ENCODE measurements around the gene SMARCA4.

The SMARCA4 gene

GRCh38 chr19:11047866-11048265 lies 87.0 kb downstream of the SMARCA4 start:
- Histone ChIP-seq H3K27ac (ENCODE audit: low read length) (no peak overlapping the region), H3K9me3 (ENCODE audit: insufficient read depth, low read depth, low read length) (no peaks in the 10 kb centered on the region), H3K4me1 (ENCODE audit: insufficient read depth, low read length) (no peaks in the 10 kb centered on the region), H3K9ac (ENCODE audit: low read depth, low read length) (no peak overlapping the region), H3K36me3 (ENCODE audit: insufficient read depth, low read depth, low read length) (peaks cover 70% of the 10 kb centered on the region), H3K4me3 (ENCODE audit: low read length) (no peak overlapping the region), H3K27me3 (ENCODE audit: insufficient read depth, low read length) (no peaks in the 10 kb centered on the region)

- H3K9me3 ChIP-seq (ENCODE audit: insufficient read depth, low read depth, low read length), result no peaks in the 10 kb centered on the region
- H3K9ac ChIP-seq (ENCODE audit: low read depth, low read length), result no peak overlapping the region
- no peaks in the 10 kb centered on the region for H3K4me1 ChIP-seq (ENCODE audit: insufficient read depth, low read length)
- H3K27me3 ChIP-seq (ENCODE audit: insufficient read depth, low read length), result no peaks in the 10 kb centered on the region
- H3K36me3 ChIP-seq (ENCODE audit: insufficient read depth, low read depth, low read length), result peaks cover 60% of the 10 kb centered on the region
- H3K4me3 ChIP-seq (ENCODE audit: low read length), result no peak overlapping the region
- H3K27ac ChIP-seq (ENCODE audit: low read length), result no peak overlapping the region
Measured at GRCh38 chr19:11050323-11051114, 89.7 kb downstream of the SMARCA4 start.

DNA sequence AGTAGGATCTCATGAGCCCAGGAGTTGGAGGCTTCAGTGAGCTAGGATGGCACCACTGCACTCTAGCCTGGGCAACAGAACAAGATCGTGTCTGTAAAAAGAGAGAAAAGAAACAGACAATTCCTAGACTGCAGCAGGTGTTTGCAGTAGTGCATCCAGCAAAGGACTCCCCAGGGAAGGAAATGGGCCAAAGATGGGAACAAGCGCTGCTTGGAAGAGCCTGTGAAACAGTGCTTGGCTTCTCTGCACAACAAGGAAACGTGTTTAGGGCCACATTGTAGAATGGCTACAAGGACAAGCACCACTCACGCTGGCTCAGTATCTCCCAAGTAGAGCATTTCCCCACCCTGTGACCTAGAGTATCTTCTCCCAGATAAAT lies 93.0 kb downstream of the SMARCA4 start:
- H3K36me3 ChIP-seq (ENCODE audit: insufficient read depth, low read depth, low read length), result peaks cover 57% of the 10 kb centered on the region

DNA sequence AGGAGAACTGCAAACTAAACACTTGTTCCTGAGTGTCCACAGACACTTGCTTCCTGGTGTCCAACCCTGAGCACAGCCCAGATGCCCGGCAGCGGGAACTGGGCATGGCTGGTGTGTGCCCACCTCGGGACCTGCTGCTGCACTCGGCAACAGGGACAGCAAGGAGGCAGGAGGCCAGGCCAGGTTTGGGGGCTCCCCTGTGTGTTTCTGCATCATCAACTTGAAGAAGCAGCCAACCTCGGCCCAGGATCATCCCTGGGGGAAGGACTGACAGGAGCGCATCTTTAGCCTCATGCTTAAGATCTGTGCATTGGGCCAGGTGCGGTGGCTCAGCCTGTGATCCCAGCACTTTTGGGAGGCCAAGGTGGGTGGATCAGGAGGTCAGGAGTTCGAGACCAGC lies 93.4 kb downstream of the SMARCA4 start:
- no peaks in the 10 kb centered on the region for H3K27me3 ChIP-seq (ENCODE audit: insufficient read depth, low read length)
- no peak overlapping the region for H3K27ac ChIP-seq (ENCODE audit: low read length)
- H3K4me1 ChIP-seq (ENCODE audit: insufficient read depth, low read length), result no peaks in the 10 kb centered on the region
- no peak overlapping the region for H3K9ac ChIP-seq (ENCODE audit: low read depth, low read length)
- H3K4me3 ChIP-seq (ENCODE audit: low read length), result no peak overlapping the region
- peaks cover 57% of the 10 kb centered on the region for H3K36me3 ChIP-seq (ENCODE audit: insufficient read depth, low read depth, low read length)
- H3K9me3 ChIP-seq (ENCODE audit: insufficient read depth, low read depth, low read length), result no peaks in the 10 kb centered on the region

More for the DNA sequence above, 93.0 kb downstream of the SMARCA4 start:
- Histone ChIP-seq H3K9me3 (ENCODE audit: insufficient read depth, low read depth, low read length) (no peaks in the 10 kb centered on the region), H3K4me1 (ENCODE audit: insufficient read depth, low read length) (no peaks in the 10 kb centered on the region), H3K9ac (ENCODE audit: low read depth, low read length) (no peak overlapping the region), H3K27me3 (ENCODE audit: insufficient read depth, low read length) (no peaks in the 10 kb centered on the region), H3K4me3 (ENCODE audit: low read length) (no peak overlapping the region), H3K27ac (ENCODE audit: low read length) (no peak overlapping the region)

- Histone ChIP-seq H3K27ac (ENCODE audit: low read length) (no peak overlapping the region), H3K36me3 (ENCODE audit: insufficient read depth, low read depth, low read length) (peaks cover 57% of the 10 kb centered on the region), H3K4me1 (ENCODE audit: insufficient read depth, low read length) (no peaks in the 10 kb centered on the region), H3K27me3 (ENCODE audit: insufficient read depth, low read length) (no peaks in the 10 kb centered on the region), H3K9me3 (ENCODE audit: insufficient read depth, low read depth, low read length) (no peaks in the 10 kb centered on the region), H3K9ac (ENCODE audit: low read depth, low read length) (no peak overlapping the region), H3K4me3 (ENCODE audit: low read length) (no peak overlapping the region)
Measured at GRCh38 chr19:11054628-11055027, 93.8 kb downstream of the SMARCA4 start.

- H3K9ac ChIP-seq (ENCODE audit: low read depth, low read length), result no peak overlapping the region
- H3K36me3 ChIP-seq (ENCODE audit: insufficient read depth, low read depth, low read length), result peaks cover 69% of the 10 kb centered on the region
Measured at GRCh38 chr19:11058246-11059030, 97.6 kb downstream of the SMARCA4 start.

GRCh38 chr19:11059511-11060358 lies 98.9 kb downstream of the SMARCA4 start:
- H3K36me3 ChIP-seq (ENCODE audit: insufficient read depth, low read depth, low read length), result peaks cover 65% of the 10 kb centered on the region
- H3K27ac ChIP-seq (ENCODE audit: low read length), result no peak overlapping the region
- H3K9ac ChIP-seq (ENCODE audit: low read depth, low read length), result no peak overlapping the region

More at GRCh38 chr19:11058246-11059030, 97.6 kb downstream of the SMARCA4 start:
- H3K4me3 ChIP-seq (ENCODE audit: low read length), result no peak overlapping the region
- H3K9me3 ChIP-seq (ENCODE audit: insufficient read depth, low read depth, low read length), result no peaks in the 10 kb centered on the region
- H3K27ac ChIP-seq (ENCODE audit: low read length), result no peak overlapping the region
- H3K27me3 ChIP-seq (ENCODE audit: insufficient read depth, low read length), result no peaks in the 10 kb centered on the region
- no peaks in the 10 kb centered on the region for H3K4me1 ChIP-seq (ENCODE audit: insufficient read depth, low read length)

GRCh38 chr19:11061952-11062351 lies 101.1 kb downstream of the SMARCA4 start:
- Histone ChIP-seq H3K36me3 (ENCODE audit: insufficient read depth, low read depth, low read length) (peaks cover 58% of the 10 kb centered on the region), H3K27me3 (ENCODE audit: insufficient read depth, low read length) (no peaks in the 10 kb centered on the region), H3K9me3 (ENCODE audit: insufficient read depth, low read depth, low read length) (no peaks in the 10 kb centered on the region), H3K9ac (ENCODE audit: low read depth, low read length) (no peak overlapping the region), H3K4me3 (ENCODE audit: low read length) (no peak overlapping the region), H3K4me1 (ENCODE audit: insufficient read depth, low read length) (no peaks in the 10 kb centered on the region), H3K27ac (ENCODE audit: low read length) (no peak overlapping the region)

More at GRCh38 chr19:11059511-11060358, 98.9 kb downstream of the SMARCA4 start:
- no peaks in the 10 kb centered on the region for H3K9me3 ChIP-seq (ENCODE audit: insufficient read depth, low read depth, low read length)
- no peaks in the 10 kb centered on the region for H3K4me1 ChIP-seq (ENCODE audit: insufficient read depth, low read length)
- H3K4me3 ChIP-seq (ENCODE audit: low read length), result no peak overlapping the region
- no peaks in the 10 kb centered on the region for H3K27me3 ChIP-seq (ENCODE audit: insufficient read depth, low read length)

DNA sequence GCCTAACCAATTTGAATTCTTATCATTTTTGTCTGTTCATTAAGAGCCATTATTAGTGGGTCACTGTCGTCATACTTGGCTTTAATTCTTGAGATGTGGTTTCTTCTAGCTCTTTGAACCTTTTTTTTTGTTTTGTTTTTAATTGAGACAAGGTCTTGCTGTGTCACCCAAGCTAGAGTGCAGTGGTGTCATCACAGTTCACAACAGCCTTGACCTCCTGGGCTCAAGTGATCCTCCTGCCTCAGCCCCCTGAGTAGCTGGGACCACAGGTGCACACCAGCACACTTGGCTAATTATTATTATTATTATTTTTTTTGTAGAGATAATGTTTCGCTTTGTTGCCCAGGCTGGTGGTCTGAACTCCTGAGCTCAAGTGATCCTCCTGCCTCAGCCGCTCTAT lies 102.6 kb downstream of the SMARCA4 start:
- Histone ChIP-seq H3K4me3 (ENCODE audit: low read length) (no peak overlapping the region), H3K36me3 (ENCODE audit: insufficient read depth, low read depth, low read length) (peaks cover 52% of the 10 kb centered on the region), H3K9me3 (ENCODE audit: insufficient read depth, low read depth, low read length) (no peaks in the 10 kb centered on the region), H3K9ac (ENCODE audit: low read depth, low read length) (no peak overlapping the region), H3K27me3 (ENCODE audit: insufficient read depth, low read length) (no peaks in the 10 kb centered on the region), H3K27ac (ENCODE audit: low read length) (no peak overlapping the region), H3K4me1 (ENCODE audit: insufficient read depth, low read length) (no peaks in the 10 kb centered on the region)

DNA sequence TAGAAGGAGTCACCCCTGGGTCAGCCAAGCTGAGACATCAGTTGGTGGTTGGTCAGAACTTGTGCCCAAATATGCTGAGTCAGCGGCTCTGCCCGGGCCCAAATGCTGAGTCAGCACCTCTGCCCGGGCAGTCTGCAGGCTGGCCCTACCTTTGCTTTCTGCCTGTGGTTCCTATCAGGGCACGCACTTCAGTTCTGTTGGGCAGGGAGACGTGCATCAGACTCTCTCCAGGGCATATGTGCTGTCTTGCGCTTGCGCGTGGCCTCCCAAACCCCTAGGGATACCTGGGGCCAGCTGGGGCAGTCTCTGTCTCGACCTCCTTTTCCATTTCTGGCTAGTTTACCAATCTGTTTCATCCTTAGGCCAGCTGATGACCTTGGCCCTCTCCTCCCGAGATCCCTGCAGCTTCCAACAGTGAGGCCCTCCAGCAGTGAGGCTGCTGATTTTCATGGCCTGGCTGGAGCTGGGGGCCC lies 104.0 kb downstream of the SMARCA4 start:
- Histone ChIP-seq H3K4me1 (ENCODE audit: insufficient read depth, low read length) (no peaks in the 10 kb centered on the region; the same call in 1 of the 2 replicates), H3K9ac (ENCODE audit: low read depth, low read length) (no peak overlapping the region), H3K36me3 (ENCODE audit: insufficient read depth, low read depth, low read length) (peaks cover 38% of the 10 kb centered on the region), H3K27me3 (ENCODE audit: insufficient read depth, low read length) (no peaks in the 10 kb centered on the region), H3K27ac (ENCODE audit: low read length) (no peak overlapping the region), H3K9me3 (ENCODE audit: insufficient read depth, low read depth, low read length) (no peaks in the 10 kb centered on the region), H3K4me3 (ENCODE audit: low read length) (no peak overlapping the region)

DNA sequence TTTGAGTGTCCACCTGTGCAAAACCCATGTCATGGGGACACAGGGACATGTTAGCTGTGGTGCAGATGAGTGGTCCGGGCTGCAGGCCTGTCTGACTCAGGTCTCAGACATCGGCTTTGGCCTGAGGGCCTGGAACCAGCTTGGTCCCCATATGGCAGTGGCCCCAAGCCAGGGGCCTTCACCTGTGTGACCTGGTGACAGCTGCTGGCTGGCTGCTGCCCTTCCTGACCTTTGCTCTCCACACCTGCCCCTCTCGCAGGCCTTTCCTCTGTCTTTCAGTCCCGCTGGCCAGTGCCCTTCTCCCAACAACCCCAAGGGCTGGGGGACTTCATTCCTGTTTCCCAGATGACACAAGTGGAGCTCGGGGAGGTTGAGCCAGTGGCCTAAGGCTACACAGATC lies 105.5 kb downstream of the SMARCA4 start:
- H3K27me3 ChIP-seq (ENCODE audit: insufficient read depth, low read length), result no peaks in the 10 kb centered on the region
- no peak overlapping the region for H3K27ac ChIP-seq (ENCODE audit: low read length)
- peaks cover 28% of the 10 kb centered on the region for H3K36me3 ChIP-seq (ENCODE audit: insufficient read depth, low read depth, low read length)
- no peak overlapping the region for H3K9ac ChIP-seq (ENCODE audit: low read depth, low read length)
- H3K9me3 ChIP-seq (ENCODE audit: insufficient read depth, low read depth, low read length), result no peaks in the 10 kb centered on the region
- H3K4me1 ChIP-seq (ENCODE audit: insufficient read depth, low read length), result no peaks in the 10 kb centered on the region; the same call in 1 of the 2 replicates
- no peak overlapping the region for H3K4me3 ChIP-seq (ENCODE audit: low read length)

All from iPS-20b (cell line).